BJ (cell line): Measurements from ENCODE around the gene NINL. TPM values are rescaled to one million over a fixed set of nuclear protein-coding genes. Genes with fewer than 3 reads are reported as not detected.

Source experiments
- CTCF ChIA-PET: fragments of 350-600 bp; formaldehyde crosslinking; extraction: SDS; loops from one replicate; lab custom pipeline; 2021; ENCODE audit warnings: antibody characterized with exemption, inconsistent platforms; lab: Yijun Ruan, JAX
- POLR2A ChIA-PET: fragments of 300-600 bp; sonication (Branson Sonifier 250); formaldehyde crosslinking; extraction: SDS; loops from one replicate; lab custom pipeline; 2021; ENCODE audit warnings: antibody characterized with exemption; lab: Charles Lee
- DNase-seq: peaks from one replicate; pipeline ENCODE4 v3.0.0-alpha.2; 2011; ENCODE audit warnings: low read depth
- H3K27me3 ChIP-seq: 2 replicates; pipeline ENCODE4 v1.6.0; 2011; ENCODE audit warnings: low read length; ENCODE audit not compliant: control insufficient read depth, insufficient read depth
- H3K36me3 ChIP-seq: 2 replicates; pipeline ENCODE4 v1.5.1; 2011; ENCODE audit warnings: low read length; ENCODE audit not compliant: control insufficient read depth, insufficient read depth
- H3K4me3 ChIP-seq: 2 replicates; pipeline ENCODE4 v1.5.1; 2011; ENCODE audit warnings: low read depth, mild to moderate bottlenecking, control low read depth, low read length
- CTCF ChIP-seq: IDR thresholded peaks from 2 replicates; pipeline ENCODE4 v1.5.1; 2011; ENCODE audit warnings: low read depth, mild to moderate bottlenecking, control low read depth, inconsistent platforms, low read length, moderate library complexity; ENCODE audit not compliant: insufficient read depth
- polyA plus RNA-seq: library from polyadenylated mRNA; depleted of rRNA; stranded (reverse); fragments of >200 nt; gene quantifications from 2 replicates; pipeline ENCODE4 v1.2.3, GENCODE V29; 2011

The NINL gene
- polyA plus RNA-seq, 1 experiment, result 6.2 TPM

GRCh38 chr20:25453035-25453810, 132.1 kb downstream of the NINL start:
- DNase-seq, result no peak
- TF ChIP-seq CTCF, result no peak
- peaks cover 3% of the 10 kb centered on the region for H3K36me3 ChIP-seq
- H3K4me3 ChIP-seq, result no peak overlapping the region
- ChIA-PET POLR2A (no interaction called here), CTCF (no interaction called here)
- no peaks in the 10 kb centered on the region for H3K27me3 ChIP-seq

- POLR2A ChIA-PET, result no interaction called here
- no peak for TF ChIP-seq CTCF
- H3K36me3 ChIP-seq, result peaks cover 3% of the 10 kb centered on the region
- CTCF ChIA-PET, result no interaction called here
- H3K4me3 ChIP-seq, result no peak overlapping the region
- no peak for DNase-seq
- H3K27me3 ChIP-seq, result no peaks in the 10 kb centered on the region
These were observed 133.0 kb downstream of the NINL start for GRCh38 chr20:25452333-25452732.

- Histone ChIP-seq H3K4me3 (no peak overlapping the region), H3K27me3 (no peaks in the 10 kb centered on the region), H3K36me3 (no peaks in the 10 kb centered on the region)
- DNase-seq, result no peak
- CTCF ChIA-PET, result no interaction called here
- POLR2A ChIA-PET, result no interaction called here
- TF ChIP-seq CTCF, result no peak
These were observed 137.7 kb downstream of the NINL start for GRCh38 chr20:25447671-25448070.

GRCh38 chr20:25444556-25444955, 140.8 kb downstream of the NINL start:
- Histone ChIP-seq H3K27me3 (no peaks in the 10 kb centered on the region), H3K4me3 (no peak overlapping the region), H3K36me3 (no peaks in the 10 kb centered on the region)
- CTCF ChIA-PET, result no interaction called here
- POLR2A ChIA-PET, result no interaction called here
- no peak for DNase-seq
- TF ChIP-seq CTCF, result no peak

GRCh38 chr20:25439328-25439727, 146.0 kb downstream of the NINL start:
- ChIA-PET CTCF (no interaction called here), POLR2A (no interaction called here)
- H3K27me3 ChIP-seq, result no peaks in the 10 kb centered on the region
- H3K4me3 ChIP-seq, result no peak overlapping the region
- no peaks in the 10 kb centered on the region for H3K36me3 ChIP-seq
- TF ChIP-seq CTCF, result no peak
- no peak for DNase-seq
